Stimulated activated naive CD8-positive, alpha-beta T cell treated with anti-CD3 and anti-CD28 coated beads, Interleukin-15, Interleukin-2, amounts not matched to agents 100 U/mL and 50 U/mL, for 24 hours (primary cell): ENCODE data around the gene KIF3B.
"Not testable (repeated sequence)": the region's sequence is repeated elsewhere in the genome, so short reads cannot be mapped to it uniquely, and the experiment has no call there.

ENCODE experiments used
- ATAC-seq: fragments of 150-1000 bp; cut with Tn5 transposase; one replicate; pipeline ENCODE4 v1.10.0; 2021
- DNase-seq: peaks from one replicate; pipeline ENCODE4 v3.0.0; 2021

KIF3B gene

GRCh38 chr20:32330555-32330897 lies 53.1 kb downstream of the KIF3B start:
- ATAC-seq, result no peak
- no peak for DNase-seq

GRCh38 chr20:32332614-32333013 lies 55.2 kb downstream of the KIF3B start:
- DNase-seq (no peak), ATAC-seq (no peak)

- peak; percentile 96 for ATAC-seq
- peak; percentile 59 for DNase-seq
These were observed 55.9 kb downstream of the KIF3B start for GRCh38 chr20:32333181-32333987.

GRCh38 chr20:32333988-32334885 lies 56.8 kb downstream of the KIF3B start:
- peak; percentile 19 for ATAC-seq
- DNase-seq, result peak; percentile 52

- DNase-seq (no peak), ATAC-seq (no peak)
These were observed 59.5 kb downstream of the KIF3B start for GRCh38 chr20:32336918-32337347.

- ATAC-seq, result no peak
These were observed 60.6 kb downstream of the KIF3B start for GRCh38 chr20:32337937-32338661.

GRCh38 chr20:32338665-32339064 lies 61.2 kb downstream of the KIF3B start:
- DNase-seq (no peak), ATAC-seq (no peak)

More at GRCh38 chr20:32337937-32338661, 60.6 kb downstream of the KIF3B start:
- DNase-seq, result no peak

- ATAC-seq (no peak), DNase-seq (no peak)
These were observed 61.7 kb downstream of the KIF3B start for GRCh38 chr20:32339116-32339515.

GRCh38 chr20:32341053-32341452 lies 63.6 kb downstream of the KIF3B start:
- ATAC-seq, DNase-seq: not testable (repeated sequence)

- no peak for ATAC-seq
- DNase-seq, result no peak
These were observed 66.0 kb downstream of the KIF3B start for GRCh38 chr20:32343439-32343838.

- ATAC-seq, result no peak
- DNase-seq, result no peak
These were observed 67.5 kb downstream of the KIF3B start for GRCh38 chr20:32344835-32345506.

GRCh38 chr20:32348207-32348606 lies 70.8 kb downstream of the KIF3B start:
- ATAC-seq, result no peak

GRCh38 chr20:32350421-32350820 lies 73.0 kb downstream of the KIF3B start:
- ATAC-seq (no peak), DNase-seq (no peak)

More at GRCh38 chr20:32348207-32348606, 70.8 kb downstream of the KIF3B start:
- no peak for DNase-seq

GRCh38 chr20:32352121-32352720 lies 74.8 kb downstream of the KIF3B start:
- no peak for DNase-seq
- no peak for ATAC-seq

- no peak for ATAC-seq
- no peak for DNase-seq
These were observed 76.5 kb downstream of the KIF3B start for GRCh38 chr20:32353848-32354496.

- DNase-seq (no peak), ATAC-seq (no peak)
These were observed 77.4 kb downstream of the KIF3B start for GRCh38 chr20:32354592-32355416.

- ATAC-seq, result no peak
- DNase-seq, result no peak
These were observed 78.0 kb downstream of the KIF3B start for GRCh38 chr20:32355417-32355841.

- not testable (repeated sequence) for DNase-seq, ATAC-seq
These were observed 78.6 kb downstream of the KIF3B start for GRCh38 chr20:32355907-32356621.
